Liver (tissue), 9 donors: ENCODE data around the gene OR5L1. TPM values are rescaled to one million over a fixed set of nuclear protein-coding genes. Genes with fewer than 3 reads are reported as not detected.

Experiments
- DNase-seq: peaks from one replicate; pipeline ENCODE4 v3.0.0-alpha.2; 2017; ENCODE audit warnings: low spot score
- H3K27ac ChIP-seq, 2 donors: one replicate each; pipeline ENCODE4 v1.7.0; 2013; ENCODE audit warnings: inconsistent platforms in 2 of 2, low read length in 2 of 2, control low read depth in 1 of 2, low read depth in 1 of 2, mild to moderate bottlenecking in 1 of 2
- H3K27me3 ChIP-seq, 4 donors: one replicate each; pipeline versions ENCODE4 v1.6.1 to v1.7.0; 2013; ENCODE audit warnings: low read length in 3 of 4, inconsistent platforms in 1 of 4, mild to moderate bottlenecking in 1 of 4, moderate library complexity in 1 of 4; ENCODE audit not compliant: control insufficient read depth in 4 of 4, insufficient read depth in 4 of 4
- H3K36me3 ChIP-seq, 4 donors: one replicate each; pipeline versions ENCODE4 v1.6.1 to v1.7.0; 2013; ENCODE audit warnings: low read length in 3 of 4, mild to moderate bottlenecking in 3 of 4, low read depth in 1 of 4, moderate library complexity in 1 of 4; ENCODE audit not compliant: control insufficient read depth in 4 of 4, insufficient read depth in 3 of 4
- H3K4me1 ChIP-seq, 4 donors: one replicate each; pipeline versions ENCODE4 v1.6.1 to v1.7.0; 2013; ENCODE audit warnings: low read length in 3 of 4, mild to moderate bottlenecking in 3 of 4, moderate library complexity in 1 of 4; ENCODE audit not compliant: control insufficient read depth in 4 of 4, insufficient read depth in 4 of 4
- H3K4me3 ChIP-seq, 3 donors: one replicate each; pipeline versions ENCODE4 v1.6.1 to v1.7.0; 2013; ENCODE audit warnings: low read length in 3 of 3, control low read depth in 1 of 3, low read depth in 1 of 3, mild to moderate bottlenecking in 1 of 3
- H3K9ac ChIP-seq, 2 donors: one replicate each; pipeline ENCODE4 v1.7.0; 2013; ENCODE audit warnings: low read length in 2 of 2, mild to moderate bottlenecking in 2 of 2, moderate library complexity in 2 of 2, control low read depth in 1 of 2, low read depth in 1 of 2
- H3K9me3 ChIP-seq, 4 donors: one replicate each; pipeline versions ENCODE4 v1.6.1 to v1.7.0; 2013; ENCODE audit warnings: low read length in 3 of 4; ENCODE audit not compliant: control insufficient read depth in 4 of 4
- EGR1 ChIP-seq, 2 donors: IDR thresholded peaks; 2 replicates each; pipeline ENCODE4 v1.6.1; 2016 to 2018; ENCODE audit warnings: antibody characterized with exemption in 2 of 2, low read depth in 2 of 2
- FOXA1 ChIP-seq: IDR thresholded peaks from 2 replicates; pipeline ENCODE4 v1.6.1; 2016; ENCODE audit warnings: antibody characterized with exemption
- FOXA2 ChIP-seq: IDR thresholded peaks from 2 replicates; pipeline ENCODE4 v1.6.1; 2016; ENCODE audit warnings: antibody characterized with exemption
- GABPA ChIP-seq, 2 donors: IDR thresholded peaks in 1 of 2; conservative IDR thresholded peaks in 1 of 2; 2 replicates each; pipeline ENCODE4 v1.6.1; 2016; ENCODE audit warnings: antibody characterized with exemption in 2 of 2, mild to moderate bottlenecking in 1 of 2, moderate library complexity in 1 of 2
- HNF4A ChIP-seq, 2 donors: conservative IDR thresholded peaks; 2 replicates each; pipeline ENCODE4 v1.6.1; 2016; ENCODE audit warnings: antibody characterized with exemption in 2 of 2, mild to moderate bottlenecking in 2 of 2
- HNF4G ChIP-seq: IDR thresholded peaks from 2 replicates; pipeline ENCODE4 v1.6.1; 2016; ENCODE audit warnings: antibody characterized with exemption
- JUND ChIP-seq, 2 donors: IDR thresholded peaks; 2 replicates each; pipeline ENCODE4 v1.6.1; 2016; ENCODE audit warnings: antibody characterized with exemption in 2 of 2
- NR2F2 ChIP-seq: IDR thresholded peaks from 2 replicates; pipeline ENCODE4 v1.6.1; 2016; ENCODE audit warnings: antibody characterized with exemption
- RAD21 ChIP-seq, 2 donors: IDR thresholded peaks; 2 replicates each; pipeline ENCODE4 v1.6.1; 2016; ENCODE audit warnings: antibody characterized with exemption in 2 of 2, mild to moderate bottlenecking in 2 of 2
- RXRA ChIP-seq, 2 donors: IDR thresholded peaks; 2 replicates each; pipeline ENCODE4 v1.6.1; 2017 to 2018; ENCODE audit warnings: antibody characterized with exemption in 2 of 2, mild to moderate bottlenecking in 1 of 2
- SP1 ChIP-seq: IDR thresholded peaks from 2 replicates; pipeline ENCODE4 v1.6.1; 2018; ENCODE audit warnings: antibody characterized with exemption, mild to moderate bottlenecking
- TAF1 ChIP-seq: conservative IDR thresholded peaks from 2 replicates; pipeline ENCODE4 v1.6.1; 2016; ENCODE audit warnings: antibody characterized with exemption, mild to moderate bottlenecking
- YY1 ChIP-seq: IDR thresholded peaks from 2 replicates; pipeline ENCODE4 v1.6.1; 2016; ENCODE audit warnings: antibody characterized with exemption, mild to moderate bottlenecking
- WGBS: extraction: QIAGEN DNeasy Blood & Tissue Kit; methylation state at CpG from one replicate; pipeline ENCODE4 v1.1.7; 2013; 5-methylcytosine and 5-hydroxymethylcytosine counted together
- polyA plus RNA-seq, 2 donors: library from polyadenylated mRNA; stranded (reverse) in 1 of 2; unstranded in 1 of 2; fragments of 200-250 nt in 1 of 2; fragments of >200 nt in 1 of 2; fragmentation: Nextera tagmentation in 1 of 2; extraction: Ambion mirVana in 1 of 2; gene quantifications; one replicate each; pipeline versions ENCODE4 v1.2.1 to v1.2.3, GENCODE V29; 2013 to 2015
- total RNA-seq, 2 donors: library from RNA; depleted of rRNA; stranded (reverse); fragments of >200 nt; gene quantifications; one replicate each; pipeline ENCODE4 v1.2.3, GENCODE V29; 2014
- TF ChIP-seq, protein P1 (sequence below): IDR thresholded peaks from 2 replicates; pipeline ENCODE4 v1.6.1; 2016; ENCODE audit warnings: antibody characterized with exemption, mild to moderate bottlenecking
- TF ChIP-seq, protein P2 (sequence below): IDR thresholded peaks from 2 replicates; pipeline ENCODE4 v1.6.1; 2016; ENCODE audit warnings: antibody characterized with exemption
- TF ChIP-seq, protein P3 (sequence below): IDR thresholded peaks from 2 replicates; pipeline ENCODE4 v1.6.1; 2016; ENCODE audit warnings: antibody characterized with exemption
- TF ChIP-seq, protein P4 (sequence below): IDR thresholded peaks from 2 replicates; pipeline ENCODE4 v1.6.1; 2016; ENCODE audit warnings: antibody characterized with exemption
- TF ChIP-seq, protein P5 (sequence below): fragments of 150-350 bp; IDR thresholded peaks from 2 replicates; pipeline ENCODE4 v1.5.1; 2017; ENCODE audit warnings: improper control_type of control experiment, low read depth, low read length; ENCODE audit not compliant: missing input control
- donor health status: healthy.
- donor health status: healthy.
- donor health status: healthy.
- donor health status: healthy.
- donor health status: healthy.

The OR5L1 gene
- total and polyA plus RNA-seq, 4 donors: not detected

DNA sequence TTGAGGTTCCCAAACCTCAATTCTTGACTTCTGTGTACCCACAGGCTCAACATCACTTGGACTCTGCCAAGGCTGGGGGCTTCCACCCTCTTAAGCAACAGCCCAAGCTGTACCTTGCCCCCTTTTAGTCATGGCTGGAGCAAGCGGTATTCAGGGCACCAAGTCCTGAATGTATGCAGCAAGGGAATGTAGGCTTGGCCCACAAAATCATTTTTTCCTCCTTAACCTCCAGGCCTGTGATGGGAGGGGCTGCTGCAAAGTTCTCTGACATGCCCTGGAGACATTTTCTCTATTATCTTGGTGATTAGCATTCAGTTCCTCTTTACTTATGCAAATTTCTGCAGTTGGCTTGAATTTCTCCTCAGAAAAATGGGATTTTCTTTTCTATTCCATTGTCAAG, 4.9 kb upstream of the OR5L1 start:
- no peaks in the 10 kb centered on the region for H3K27me3 ChIP-seq
- DNase-seq: no peak
- no peaks in the 10 kb centered on the region for H3K36me3 ChIP-seq
- H3K4me3 ChIP-seq: no peak overlapping the region
- no peaks in the 10 kb centered on the region for H3K4me1 ChIP-seq
- H3K9me3 ChIP-seq: no peaks in the 10 kb centered on the region
- TF ChIP-seq GABPA (IDR thresholded peaks at IDR 0.05 in 1 of 2, conservative IDR thresholded peaks at IDR 0.05 in 1 of 2) (no peak), FOXA1 (no peak), NR2F2 (no peak), JUND (IDR thresholded peaks at IDR 0.05) (no peak), HNF4G (no peak), RAD21 (IDR thresholded peaks at IDR 0.05) (no peak), SP1 (no peak), FOXA2 (no peak), TAF1 (no peak), EGR1 (IDR thresholded peaks at IDR 0.05; ENCODE audit: low read depth in 2 of 2) (no peak), YY1 (no peak), HNF4A (conservative IDR thresholded peaks at IDR 0.05) (no peak), RXRA (IDR thresholded peaks at IDR 0.05) (no peak)
- TF ChIP-seq, protein P1, sequence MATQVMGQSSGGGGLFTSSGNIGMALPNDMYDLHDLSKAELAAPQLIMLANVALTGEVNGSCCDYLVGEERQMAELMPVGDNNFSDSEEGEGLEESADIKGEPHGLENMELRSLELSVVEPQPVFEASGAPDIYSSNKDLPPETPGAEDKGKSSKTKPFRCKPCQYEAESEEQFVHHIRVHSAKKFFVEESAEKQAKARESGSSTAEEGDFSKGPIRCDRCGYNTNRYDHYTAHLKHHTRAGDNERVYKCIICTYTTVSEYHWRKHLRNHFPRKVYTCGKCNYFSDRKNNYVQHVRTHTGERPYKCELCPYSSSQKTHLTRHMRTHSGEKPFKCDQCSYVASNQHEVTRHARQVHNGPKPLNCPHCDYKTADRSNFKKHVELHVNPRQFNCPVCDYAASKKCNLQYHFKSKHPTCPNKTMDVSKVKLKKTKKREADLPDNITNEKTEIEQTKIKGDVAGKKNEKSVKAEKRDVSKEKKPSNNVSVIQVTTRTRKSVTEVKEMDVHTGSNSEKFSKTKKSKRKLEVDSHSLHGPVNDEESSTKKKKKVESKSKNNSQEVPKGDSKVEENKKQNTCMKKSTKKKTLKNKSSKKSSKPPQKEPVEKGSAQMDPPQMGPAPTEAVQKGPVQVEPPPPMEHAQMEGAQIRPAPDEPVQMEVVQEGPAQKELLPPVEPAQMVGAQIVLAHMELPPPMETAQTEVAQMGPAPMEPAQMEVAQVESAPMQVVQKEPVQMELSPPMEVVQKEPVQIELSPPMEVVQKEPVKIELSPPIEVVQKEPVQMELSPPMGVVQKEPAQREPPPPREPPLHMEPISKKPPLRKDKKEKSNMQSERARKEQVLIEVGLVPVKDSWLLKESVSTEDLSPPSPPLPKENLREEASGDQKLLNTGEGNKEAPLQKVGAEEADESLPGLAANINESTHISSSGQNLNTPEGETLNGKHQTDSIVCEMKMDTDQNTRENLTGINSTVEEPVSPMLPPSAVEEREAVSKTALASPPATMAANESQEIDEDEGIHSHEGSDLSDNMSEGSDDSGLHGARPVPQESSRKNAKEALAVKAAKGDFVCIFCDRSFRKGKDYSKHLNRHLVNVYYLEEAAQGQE: no peak
- TF ChIP-seq, protein P2, sequence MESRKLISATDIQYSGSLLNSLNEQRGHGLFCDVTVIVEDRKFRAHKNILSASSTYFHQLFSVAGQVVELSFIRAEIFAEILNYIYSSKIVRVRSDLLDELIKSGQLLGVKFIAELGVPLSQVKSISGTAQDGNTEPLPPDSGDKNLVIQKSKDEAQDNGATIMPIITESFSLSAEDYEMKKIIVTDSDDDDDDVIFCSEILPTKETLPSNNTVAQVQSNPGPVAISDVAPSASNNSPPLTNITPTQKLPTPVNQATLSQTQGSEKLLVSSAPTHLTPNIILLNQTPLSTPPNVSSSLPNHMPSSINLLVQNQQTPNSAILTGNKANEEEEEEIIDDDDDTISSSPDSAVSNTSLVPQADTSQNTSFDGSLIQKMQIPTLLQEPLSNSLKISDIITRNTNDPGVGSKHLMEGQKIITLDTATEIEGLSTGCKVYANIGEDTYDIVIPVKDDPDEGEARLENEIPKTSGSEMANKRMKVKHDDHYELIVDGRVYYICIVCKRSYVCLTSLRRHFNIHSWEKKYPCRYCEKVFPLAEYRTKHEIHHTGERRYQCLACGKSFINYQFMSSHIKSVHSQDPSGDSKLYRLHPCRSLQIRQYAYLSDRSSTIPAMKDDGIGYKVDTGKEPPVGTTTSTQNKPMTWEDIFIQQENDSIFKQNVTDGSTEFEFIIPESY: no peak
- TF ChIP-seq, protein P3, sequence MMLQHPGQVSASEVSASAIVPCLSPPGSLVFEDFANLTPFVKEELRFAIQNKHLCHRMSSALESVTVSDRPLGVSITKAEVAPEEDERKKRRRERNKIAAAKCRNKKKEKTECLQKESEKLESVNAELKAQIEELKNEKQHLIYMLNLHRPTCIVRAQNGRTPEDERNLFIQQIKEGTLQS: no peak
- TF ChIP-seq, protein P4, sequence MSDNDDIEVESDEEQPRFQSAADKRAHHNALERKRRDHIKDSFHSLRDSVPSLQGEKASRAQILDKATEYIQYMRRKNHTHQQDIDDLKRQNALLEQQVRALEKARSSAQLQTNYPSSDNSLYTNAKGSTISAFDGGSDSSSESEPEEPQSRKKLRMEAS: no peak
- TF ChIP-seq, protein P5, sequence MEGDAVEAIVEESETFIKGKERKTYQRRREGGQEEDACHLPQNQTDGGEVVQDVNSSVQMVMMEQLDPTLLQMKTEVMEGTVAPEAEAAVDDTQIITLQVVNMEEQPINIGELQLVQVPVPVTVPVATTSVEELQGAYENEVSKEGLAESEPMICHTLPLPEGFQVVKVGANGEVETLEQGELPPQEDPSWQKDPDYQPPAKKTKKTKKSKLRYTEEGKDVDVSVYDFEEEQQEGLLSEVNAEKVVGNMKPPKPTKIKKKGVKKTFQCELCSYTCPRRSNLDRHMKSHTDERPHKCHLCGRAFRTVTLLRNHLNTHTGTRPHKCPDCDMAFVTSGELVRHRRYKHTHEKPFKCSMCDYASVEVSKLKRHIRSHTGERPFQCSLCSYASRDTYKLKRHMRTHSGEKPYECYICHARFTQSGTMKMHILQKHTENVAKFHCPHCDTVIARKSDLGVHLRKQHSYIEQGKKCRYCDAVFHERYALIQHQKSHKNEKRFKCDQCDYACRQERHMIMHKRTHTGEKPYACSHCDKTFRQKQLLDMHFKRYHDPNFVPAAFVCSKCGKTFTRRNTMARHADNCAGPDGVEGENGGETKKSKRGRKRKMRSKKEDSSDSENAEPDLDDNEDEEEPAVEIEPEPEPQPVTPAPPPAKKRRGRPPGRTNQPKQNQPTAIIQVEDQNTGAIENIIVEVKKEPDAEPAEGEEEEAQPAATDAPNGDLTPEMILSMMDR: no peak
- no peak overlapping the region for H3K9ac ChIP-seq
- no peak overlapping the region for H3K27ac ChIP-seq
- 88% methylated on average over 1 of the region's 1 CpG for WGBS
